Central memory CD4-positive, alpha-beta T cell (primary cell): ENCODE measurements around the gene CCDC51.

Experiments
- DNase-seq: peaks from one replicate; pipeline ENCODE4 v3.0.0; 2022

The CCDC51 gene

GRCh38 chr3:48418140-48418539 is 21.8 kb downstream of the CCDC51 start:
- DNase-seq: no peak

- no peak for DNase-seq
Measured at GRCh38 chr3:48417529-48418108, 22.3 kb downstream of the CCDC51 start.

DNA sequence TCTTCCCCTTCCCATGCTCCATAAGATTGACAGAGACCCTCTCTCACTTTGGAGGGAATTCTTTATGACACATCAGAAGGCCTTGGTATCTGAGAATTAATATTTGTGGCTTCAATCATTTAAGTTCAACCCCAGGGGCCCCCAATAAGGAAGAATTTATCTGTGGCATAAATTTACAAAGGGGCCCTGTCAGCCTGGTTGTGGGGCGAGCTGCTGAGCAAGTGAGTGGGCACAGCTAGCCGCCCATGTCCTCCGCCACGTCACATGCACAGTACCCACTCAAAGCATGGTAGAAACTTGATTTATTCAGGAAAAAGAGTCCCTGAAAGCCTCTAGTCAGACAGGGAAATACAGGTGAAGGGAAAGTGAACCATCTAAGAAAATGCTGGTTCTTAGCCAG is 23.4 kb downstream of the CCDC51 start:
- DNase-seq: no peak

GRCh38 chr3:48416091-48416505 is 23.8 kb downstream of the CCDC51 start:
- DNase-seq: no peak

- no peak for DNase-seq
Measured at GRCh38 chr3:48415251-48415953, 24.5 kb downstream of the CCDC51 start.

- DNase-seq: no peak
Measured at GRCh38 chr3:48414376-48415250, 25.3 kb downstream of the CCDC51 start.

GRCh38 chr3:48413611-48414010 is 26.3 kb downstream of the CCDC51 start:
- DNase-seq: no peak

GRCh38 chr3:48413086-48413485 is 26.8 kb downstream of the CCDC51 start:
- no peak for DNase-seq

DNA sequence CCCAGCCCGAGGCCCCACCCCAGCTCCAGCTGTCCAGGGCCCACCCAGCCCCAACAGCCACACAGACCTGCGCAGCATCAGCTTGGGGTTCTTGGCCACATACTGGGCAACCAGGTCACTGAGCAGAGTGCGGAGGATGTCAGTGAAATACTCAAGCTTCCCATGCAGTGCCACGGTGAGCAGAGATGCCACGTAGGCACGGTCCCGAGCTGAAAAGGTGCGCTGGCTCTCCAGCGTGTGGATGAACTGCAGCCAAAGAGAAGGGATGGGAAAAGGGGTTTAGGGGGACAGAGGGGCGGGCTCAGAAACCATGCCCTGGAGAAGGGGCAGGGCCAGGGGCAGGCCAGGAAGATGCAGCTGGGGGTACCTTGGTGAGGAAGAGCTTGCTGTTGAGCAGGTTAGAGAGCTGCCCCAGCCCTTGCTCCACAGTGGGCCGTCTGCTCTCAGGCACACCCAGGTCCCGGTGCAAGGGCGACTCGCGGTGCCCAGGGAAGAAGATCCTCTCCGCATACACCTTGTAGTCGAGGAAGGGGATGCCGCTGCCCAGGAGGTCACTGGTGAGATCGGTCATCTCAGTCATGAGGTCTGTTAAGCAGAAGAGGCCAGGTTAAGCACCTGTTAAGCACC is 27.4 kb downstream of the CCDC51 start:
- no peak for DNase-seq

- DNase-seq: no peak
Measured at GRCh38 chr3:48411606-48412374, 28.1 kb downstream of the CCDC51 start.

DNA sequence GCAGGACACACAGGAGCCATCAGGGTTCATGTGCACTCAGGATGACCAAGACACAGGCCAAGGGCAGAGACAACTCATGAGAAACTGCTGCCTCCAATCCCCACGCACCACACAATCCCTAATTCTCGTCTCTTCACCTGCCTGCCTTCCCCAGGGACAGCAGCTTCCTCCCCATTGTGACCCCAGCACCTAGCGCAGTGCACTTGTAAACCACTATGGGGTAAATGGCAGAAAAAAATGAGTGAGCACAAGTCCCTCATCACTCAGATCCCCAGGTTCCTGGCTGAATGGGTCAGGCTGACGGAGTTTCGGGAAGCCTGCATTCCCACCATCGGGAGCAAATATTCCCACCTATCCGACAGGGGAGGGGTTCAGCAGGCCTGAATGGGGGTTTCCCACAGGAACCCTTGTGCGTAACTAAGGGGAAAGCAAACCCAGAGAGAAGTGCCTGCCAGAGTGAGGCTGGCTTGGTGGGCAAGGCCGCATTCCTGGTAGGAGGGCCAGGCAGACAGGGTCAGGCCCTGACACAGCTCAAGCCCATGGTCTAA is 28.8 kb downstream of the CCDC51 start:
- no peak for DNase-seq

DNA sequence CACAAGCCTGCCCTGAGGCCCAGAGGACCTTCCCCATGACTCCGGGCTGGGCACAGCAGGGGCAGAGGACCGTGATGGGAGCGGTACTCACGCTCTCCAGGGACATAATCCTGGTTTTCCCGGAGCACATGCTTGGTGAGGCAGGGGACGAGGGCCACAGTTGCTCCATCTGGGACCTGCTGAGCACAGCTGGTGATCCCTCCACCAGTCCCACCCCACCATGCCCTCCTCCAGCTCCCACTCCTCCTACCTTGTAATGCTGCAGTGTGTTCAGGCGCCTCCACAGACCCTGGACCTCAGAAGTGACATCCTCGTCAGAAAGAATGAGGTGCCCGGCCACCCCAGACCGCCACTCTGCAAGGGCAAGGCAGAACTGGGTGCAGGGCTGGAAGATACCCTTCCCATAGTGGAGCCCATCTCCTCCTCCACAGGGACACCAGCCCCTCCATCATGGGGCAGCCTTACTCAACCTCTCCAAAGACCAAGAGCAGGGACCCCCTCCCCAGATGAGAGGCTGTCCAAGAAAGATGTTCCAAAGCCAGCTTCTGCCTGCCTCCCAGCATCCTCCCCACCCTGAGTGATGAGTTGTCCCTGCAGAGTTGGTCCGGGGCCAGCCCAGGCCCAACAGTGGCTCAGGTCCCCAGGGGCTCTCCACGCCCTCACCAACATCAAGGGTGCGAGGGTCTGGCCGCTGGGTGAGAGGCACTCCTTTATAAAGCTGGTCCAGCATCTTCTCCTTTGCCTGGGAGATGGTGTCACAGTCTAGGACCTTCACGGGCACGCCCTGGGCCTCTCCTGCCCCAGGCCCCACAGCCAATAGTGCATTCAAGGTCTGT is 29.5 kb downstream of the CCDC51 start:
- no peak for DNase-seq

DNA sequence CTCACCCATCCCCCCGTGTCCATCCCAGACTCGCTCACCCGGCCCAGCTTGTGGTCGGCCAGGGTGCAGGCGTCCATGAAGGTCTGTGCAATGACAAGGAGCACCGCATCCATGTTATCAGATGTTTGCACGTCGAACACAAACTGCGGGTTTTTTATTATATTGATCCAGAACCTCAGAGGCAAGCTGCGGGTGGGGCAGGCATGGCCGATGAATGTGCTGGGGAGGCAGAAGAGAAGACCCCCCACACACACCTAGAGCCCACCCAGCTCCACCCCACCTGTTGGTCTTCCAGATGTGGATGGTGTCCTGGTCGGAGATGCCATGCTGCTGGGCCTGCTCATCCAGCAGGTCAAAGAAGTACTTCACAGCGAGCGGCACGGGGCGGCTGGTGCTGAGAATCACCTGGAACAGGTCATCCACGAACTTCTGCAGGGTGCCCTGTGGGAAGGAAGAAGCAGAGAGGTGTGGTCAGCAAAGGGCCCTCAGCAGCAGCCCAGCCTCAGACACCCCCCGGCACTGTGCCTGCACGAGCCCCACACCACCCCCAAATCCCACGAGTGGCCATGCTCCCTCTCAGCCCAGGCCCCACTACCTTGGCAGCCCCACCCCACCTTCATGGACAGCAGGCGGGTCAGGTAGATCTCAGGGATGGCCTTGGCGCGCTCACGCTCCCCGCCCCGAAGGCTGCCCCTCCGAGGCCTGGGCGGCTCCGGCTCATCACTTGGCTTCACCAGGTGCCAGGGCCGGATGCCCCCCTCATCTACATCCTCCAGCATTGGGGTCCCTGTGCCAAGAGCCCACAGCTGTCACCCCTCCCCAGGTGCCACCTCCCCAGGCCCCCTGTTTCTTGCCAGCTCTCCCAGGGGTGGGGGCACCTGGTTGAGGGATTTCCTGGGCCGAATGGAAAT is 30.4 kb downstream of the CCDC51 start:
- DNase-seq: no peak

DNA sequence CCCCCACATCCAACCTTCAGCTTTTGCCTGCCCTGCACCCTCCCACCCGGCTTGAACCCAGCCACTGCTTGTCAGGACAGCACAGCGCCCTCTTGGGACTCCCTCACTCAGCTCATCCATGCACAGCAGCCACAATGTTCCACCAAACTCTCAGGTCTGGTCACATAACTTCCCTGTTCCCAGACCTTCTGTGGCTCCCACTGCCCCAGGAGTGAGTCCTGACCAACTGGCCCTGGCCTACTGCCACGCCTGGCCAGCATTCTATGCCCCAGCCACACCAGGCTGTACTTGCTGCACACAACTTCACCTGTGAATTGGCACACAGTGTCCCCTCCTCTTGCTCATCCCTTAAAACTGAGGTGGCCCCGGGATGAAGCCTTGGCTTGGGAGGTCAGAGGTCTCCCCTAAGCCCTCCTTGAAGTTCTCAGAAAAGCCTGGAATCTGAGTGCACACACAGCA is 31.1 kb downstream of the CCDC51 start:
- no peak for DNase-seq

DNA sequence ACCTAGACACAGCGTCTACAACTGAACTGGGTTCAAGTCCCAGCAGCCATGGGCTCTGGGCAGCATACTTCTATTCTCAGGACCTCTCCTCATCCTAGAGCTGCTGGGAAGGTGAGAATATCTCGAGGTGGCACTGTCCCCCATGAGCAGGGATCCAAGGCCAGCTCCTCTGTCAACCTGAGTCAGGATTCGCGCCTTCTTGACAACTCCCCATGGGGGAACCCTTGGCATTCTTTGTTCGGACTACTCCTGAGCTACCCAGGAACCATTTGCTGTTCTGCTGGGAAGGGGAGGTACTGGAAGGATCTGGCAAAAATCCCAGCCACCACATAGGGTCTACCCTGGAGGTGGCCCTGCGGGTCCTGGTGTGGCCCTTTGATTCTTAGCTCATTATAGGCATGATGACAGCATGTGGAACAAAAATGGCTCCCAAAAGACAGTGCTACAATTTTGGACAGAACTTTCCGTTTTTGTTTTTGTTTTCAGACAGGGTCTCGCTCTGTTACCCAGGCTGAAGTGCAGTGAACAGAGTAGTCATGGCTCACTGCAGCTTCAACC is 32.3 kb downstream of the CCDC51 start:
- no peak for DNase-seq

- DNase-seq: no peak
Measured at GRCh38 chr3:48406443-48407431, 33.2 kb downstream of the CCDC51 start.

DNA sequence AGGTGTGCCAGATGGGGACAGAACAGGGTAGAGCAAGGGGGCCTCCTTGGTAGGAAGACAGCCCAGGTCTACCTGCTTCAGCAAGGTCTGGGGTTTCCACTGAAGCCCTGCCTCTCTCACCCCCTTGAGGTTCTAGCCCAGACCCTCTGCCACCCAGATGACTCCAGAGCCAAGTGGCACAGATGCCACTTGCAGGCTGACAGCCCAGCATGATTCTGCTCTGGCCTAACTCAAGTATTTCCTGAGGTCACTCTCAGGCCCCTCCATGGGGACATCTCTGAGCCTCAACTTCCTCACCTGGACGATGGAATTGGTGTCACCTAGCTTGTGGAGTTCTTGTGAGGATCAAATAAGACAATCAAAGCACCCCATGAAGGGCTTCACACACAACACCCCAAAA is 33.9 kb downstream of the CCDC51 start:
- no peak for DNase-seq

DNA sequence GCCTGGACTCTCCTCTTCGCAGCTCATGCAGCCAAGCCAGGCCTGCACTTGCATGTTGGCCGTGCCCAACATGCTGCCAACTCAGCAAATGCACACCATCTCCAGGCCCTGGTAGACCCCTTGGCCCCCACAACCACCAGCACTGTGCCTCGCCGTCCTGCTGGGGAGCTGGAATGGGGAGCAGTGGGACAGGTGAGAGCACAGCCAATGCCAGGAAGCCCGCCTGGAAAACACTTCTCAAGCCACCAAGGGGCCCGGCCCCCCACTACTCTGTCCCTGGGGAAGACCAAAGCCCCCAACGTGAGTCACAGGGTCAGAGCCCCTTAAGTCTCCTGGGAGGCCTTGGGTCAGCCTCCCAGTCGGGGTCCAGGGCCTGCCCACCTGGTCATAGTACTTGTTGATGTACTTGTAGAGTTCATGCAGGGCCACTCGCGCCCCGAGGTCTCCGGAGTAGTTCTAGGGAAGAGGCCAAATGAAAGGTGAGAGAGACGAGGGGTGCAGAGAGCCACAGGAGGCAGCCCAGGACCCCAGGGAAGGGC is 34.5 kb downstream of the CCDC51 start:
- DNase-seq: no peak
